Limb (tissue), 2 donors: ENCODE data around the gene WDR13.
A peak's percentile ranks its signal among the peaks of the same experiment; 100 is the strongest.
"Not testable (repeated sequence)": the region's sequence is repeated elsewhere in the genome, so short reads cannot be mapped to it uniquely, and the experiment has no call there.

ENCODE experiments used
- DNase-seq, 2 donors: peaks; one replicate each; pipeline ENCODE4 v3.0.0-alpha.2; 2016; ENCODE audit errors: extremely low spot score in 2 of 2

WDR13 gene

DNA sequence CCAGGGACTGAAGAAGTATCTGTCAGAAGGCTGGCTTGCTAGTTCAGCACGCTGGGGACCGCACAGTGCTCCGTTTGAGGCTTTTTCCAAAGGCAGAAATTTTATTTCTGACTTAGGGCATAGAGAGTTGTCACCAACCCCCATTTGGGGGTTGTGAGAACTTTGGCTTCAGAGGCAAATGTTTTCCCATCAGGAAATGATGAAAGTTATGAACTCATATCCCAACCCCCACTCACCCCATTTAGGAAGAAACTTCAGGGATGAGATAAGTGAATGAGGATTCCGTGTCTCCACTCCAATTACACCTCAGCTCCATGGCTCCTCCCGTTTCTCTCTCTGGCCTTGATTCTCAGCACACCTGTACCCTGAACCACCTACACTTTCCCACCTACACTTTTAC is 4.3 kb upstream of the WDR13 start:
- no peak for DNase-seq

DNA sequence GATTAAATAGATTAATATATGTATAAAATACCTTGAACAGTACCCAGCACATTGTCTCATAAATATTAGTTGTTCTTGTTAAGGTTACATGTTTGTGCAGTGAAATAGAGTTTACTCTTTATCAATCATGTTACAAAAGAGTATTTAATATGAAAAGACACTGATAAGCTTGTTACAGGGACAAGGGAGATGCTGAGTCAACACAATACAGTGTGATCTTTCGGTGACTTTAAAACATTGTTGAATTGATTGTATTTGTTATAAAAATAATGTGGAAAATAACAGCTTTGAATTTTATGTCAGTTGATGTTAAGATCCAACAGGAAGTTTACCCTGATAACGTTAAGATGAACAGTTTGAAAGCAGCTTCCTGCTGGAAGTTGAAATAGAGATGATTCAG is 1.4 kb upstream of the WDR13 start:
- no peak for DNase-seq

GRCh38 chrX:48598614-48599013 is 1.3 kb downstream of the WDR13 start:
- DNase-seq, result no peak

GRCh38 chrX:48599341-48599740 is 2.0 kb downstream of the WDR13 start:
- no peak for DNase-seq

GRCh38 chrX:48600226-48600625 is 2.9 kb downstream of the WDR13 start:
- DNase-seq, result no peak

GRCh38 chrX:48601741-48602394 is 4.6 kb downstream of the WDR13 start:
- no peak for DNase-seq

DNA sequence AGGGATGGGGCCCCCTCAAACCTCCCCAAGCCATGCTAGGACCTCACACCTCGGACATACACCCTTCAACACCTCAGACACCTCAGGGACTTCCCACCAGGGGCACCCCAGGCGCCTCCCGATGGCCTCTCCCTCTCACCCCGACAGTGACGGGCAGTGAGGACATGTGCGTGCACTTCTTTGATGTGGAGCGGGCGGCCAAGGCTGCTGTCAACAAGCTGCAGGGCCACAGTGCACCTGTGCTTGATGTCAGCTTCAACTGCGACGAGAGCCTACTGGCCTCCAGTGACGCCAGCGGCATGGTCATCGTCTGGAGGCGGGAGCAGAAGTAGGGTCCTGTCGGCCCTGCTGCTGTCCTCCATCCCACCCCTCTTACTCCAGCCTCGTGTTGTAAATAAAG is 7.4 kb downstream of the WDR13 start:
- no peak for DNase-seq

- no peak for DNase-seq
These were observed 8.8 kb downstream of the WDR13 start for GRCh38 chrX:48606091-48606490.

GRCh38 chrX:48611703-48612102 is 14.4 kb downstream of the WDR13 start:
- no peak for DNase-seq

- DNase-seq, result no peak
These were observed 16.3 kb downstream of the WDR13 start for GRCh38 chrX:48613502-48614160.

GRCh38 chrX:48616576-48616975 is 19.3 kb downstream of the WDR13 start:
- DNase-seq, result no peak

- DNase-seq, result no peak
These were observed 20.4 kb downstream of the WDR13 start for GRCh38 chrX:48617542-48618340.

GRCh38 chrX:48626401-48627298 is 29.4 kb downstream of the WDR13 start:
- DNase-seq, result no peak

DNA sequence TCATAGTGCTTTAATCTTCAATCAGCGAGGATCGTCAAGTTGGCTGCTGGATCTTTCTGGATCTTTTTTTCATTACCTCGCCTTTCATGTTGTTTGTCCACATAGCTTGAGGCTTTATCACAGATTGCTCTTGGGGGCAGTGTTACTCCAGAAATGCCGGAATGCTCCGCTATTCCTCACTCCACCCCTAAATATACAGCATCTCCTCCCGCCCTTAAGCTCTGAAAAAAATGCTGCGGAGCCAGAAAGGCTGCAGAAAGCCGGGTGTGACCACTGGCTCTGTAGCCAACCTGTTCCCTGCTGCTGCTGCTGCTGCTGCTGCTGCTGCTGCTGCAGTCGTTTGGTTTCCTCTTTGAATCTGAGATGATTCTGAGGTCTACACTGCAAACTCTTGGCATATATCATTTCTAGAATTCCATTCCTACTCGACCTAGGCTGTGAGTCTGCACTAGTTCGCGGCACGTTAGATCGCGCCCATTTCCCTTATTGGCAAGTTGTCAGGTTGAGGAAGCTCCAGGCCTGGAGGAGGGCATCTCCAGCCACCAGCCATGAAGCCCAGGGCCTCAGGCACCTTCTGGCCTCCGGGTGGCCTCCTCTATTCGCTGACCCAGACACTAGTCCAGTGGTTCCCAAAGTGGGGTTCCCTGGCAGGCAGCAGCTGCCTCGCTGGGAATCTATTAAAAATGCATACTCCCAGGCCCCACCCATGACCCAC is 34.2 kb downstream of the WDR13 start:
- peak; percentile 69 to 84 for DNase-seq

DNA sequence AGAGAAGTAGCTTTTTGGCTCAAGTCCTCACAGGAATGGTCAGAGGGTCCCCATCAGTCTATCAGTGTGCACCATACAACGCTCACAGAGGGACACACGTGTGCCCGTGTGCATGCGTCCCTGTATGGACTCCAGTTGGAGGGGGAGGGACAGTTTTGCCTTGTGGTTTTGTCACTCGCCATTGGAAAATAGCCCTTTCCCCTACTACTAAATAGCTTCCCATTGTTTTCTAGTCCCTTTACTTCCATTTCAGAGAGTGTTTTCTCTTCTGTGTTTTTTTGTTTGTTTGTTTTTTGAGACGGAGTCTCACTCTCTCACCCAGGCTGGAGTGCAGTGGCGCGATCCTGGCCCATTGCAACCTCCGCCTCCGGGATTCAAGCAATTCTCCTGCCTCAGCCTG is 34.9 kb downstream of the WDR13 start:
- DNase-seq, result no peak

GRCh38 chrX:48636301-48636700 is 39.0 kb downstream of the WDR13 start:
- no peak for DNase-seq

DNA sequence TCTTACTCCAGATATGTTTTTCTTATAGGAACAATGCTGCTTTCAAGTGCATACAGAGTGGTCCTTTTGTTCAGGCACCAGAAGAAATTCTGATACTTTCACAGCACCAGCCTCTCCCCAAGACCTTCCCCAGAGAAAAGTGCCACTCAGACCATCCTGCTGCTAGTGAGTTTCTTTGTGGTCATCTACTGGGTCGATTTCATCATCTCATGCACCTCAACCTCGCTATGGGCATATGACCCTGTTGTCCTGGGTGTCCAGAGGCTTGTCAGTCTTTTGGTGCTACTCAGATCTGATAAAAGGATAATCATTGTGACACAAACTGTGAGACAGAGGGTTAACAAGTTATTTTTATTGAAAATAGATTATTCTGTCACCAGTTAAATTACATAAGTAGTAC is 39.5 kb downstream of the WDR13 start:
- no peak for DNase-seq

- DNase-seq, result no peak
These were observed 48.4 kb downstream of the WDR13 start for GRCh38 chrX:48645669-48646068.

GRCh38 chrX:48648336-48648751 is 51.1 kb downstream of the WDR13 start:
- DNase-seq, result peak; percentile 34 to 40

DNA sequence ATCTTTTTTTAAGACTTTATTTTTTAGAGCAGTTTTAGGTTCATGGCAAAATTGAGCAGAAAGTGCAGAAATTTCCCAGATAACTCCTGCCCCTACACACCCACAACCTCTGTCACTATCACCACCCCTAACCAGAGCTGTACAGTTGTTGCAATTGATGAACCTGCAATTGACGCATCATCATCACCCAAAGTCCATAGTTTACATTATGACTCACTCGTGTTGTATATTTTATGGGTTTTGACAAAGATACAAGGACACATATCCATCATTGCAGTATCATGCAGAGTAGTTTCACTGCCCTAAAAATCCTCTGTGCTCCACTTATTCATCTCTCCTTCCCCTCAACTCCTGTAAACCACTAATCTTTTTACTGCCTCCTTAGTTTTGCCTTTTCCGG is 51.8 kb downstream of the WDR13 start:
- DNase-seq, result no peak

GRCh38 chrX:48652055-48652579 is 54.8 kb downstream of the WDR13 start:
- DNase-seq, result not testable (repeated sequence)
